Neural cell (in vitro differentiated cells): ENCODE measurements around the gene UBL3. TPM values are rescaled to one million over a fixed set of nuclear protein-coding genes. Genes with fewer than 3 reads are reported as not detected.

ENCODE experiments used
- H2AFZ ChIP-seq: fragments of 200-600, 300-800 bp; sonication (generic), shearing (Covaris generic); 2 replicates; pipeline ENCODE4 v1.6.0; 2014; ENCODE audit warnings: low read depth, mild to moderate bottlenecking, antibody characterized with exemption, low read length, moderate library complexity
- H3F3A ChIP-seq: fragments of 200-600 bp; shearing (Covaris generic); 2 replicates; pipeline ENCODE4 v1.6.1; 2016; ENCODE audit warnings: mild to moderate bottlenecking, moderate library complexity, mixed read lengths, antibody characterized with exemption, low read length; ENCODE audit not compliant: insufficient read depth, poor library complexity, severe bottlenecking
- H3K27ac ChIP-seq: fragments of 200-600, 300-800 bp; sonication (generic), shearing (Covaris generic); 2 replicates; pipeline ENCODE4 v1.5.1; 2014; ENCODE audit warnings: mild to moderate bottlenecking, low read length, moderate library complexity
- H3K27me3 ChIP-seq: fragments of 300-800, 200-600 bp; sonication (generic), shearing (Covaris generic); 2 replicates; pipeline ENCODE4 v1.6.0; 2014; ENCODE audit warnings: mild to moderate bottlenecking, low read depth, low read length, moderate library complexity; ENCODE audit not compliant: insufficient read depth
- H3K36me3 ChIP-seq: fragments of 300-800, 200-600 bp; sonication (generic), shearing (Covaris generic); 2 replicates; pipeline ENCODE4 v1.5.1; 2014; ENCODE audit warnings: mild to moderate bottlenecking, antibody characterized with exemption, low read length, moderate library complexity; ENCODE audit not compliant: insufficient read depth
- H3K4me2 ChIP-seq: fragments of 300-800, 200-600 bp; sonication (generic), shearing (Covaris generic); 2 replicates; pipeline ENCODE4 v1.6.0; 2014; ENCODE audit warnings: mild to moderate bottlenecking, low read length
- H3K4me3 ChIP-seq: fragments of 300-800, 200-600 bp; sonication (generic), shearing (Covaris generic); 2 replicates; pipeline ENCODE4 v1.5.1; 2014; ENCODE audit warnings: mild to moderate bottlenecking, low read length, moderate library complexity
- H3K79me2 ChIP-seq: fragments of 200-600 bp; shearing (Covaris generic); replicated peaks from 2 replicates; pipeline ENCODE4 v1.6.0; 2014; ENCODE audit warnings: mild to moderate bottlenecking, low read length, moderate library complexity; ENCODE audit not compliant: insufficient read depth
- H3K9ac ChIP-seq: fragments of 300-800, 200-600 bp; sonication (generic), shearing (Covaris generic); 2 replicates; pipeline ENCODE4 v1.6.1; 2016; ENCODE audit warnings: mild to moderate bottlenecking, low read length, mixed read lengths
- H3K9me2 ChIP-seq: fragments of 200-600 bp; shearing (Covaris generic); 2 replicates; pipeline ENCODE4 v1.6.1; 2016; ENCODE audit warnings: mild to moderate bottlenecking, low read length, mixed read lengths; ENCODE audit not compliant: insufficient read depth
- H3K9me3 ChIP-seq: fragments of 200-600, 300-800 bp; sonication (generic), shearing (Covaris generic); 2 replicates; pipeline ENCODE4 v1.6.1; 2016; ENCODE audit warnings: mild to moderate bottlenecking, mixed run types, low read length, moderate library complexity, mixed read lengths
- H4K20me1 ChIP-seq: fragments of 200-600 bp; shearing (Covaris generic); 2 replicates; pipeline ENCODE4 v1.6.1; 2016; ENCODE audit warnings: mild to moderate bottlenecking, mixed run types; ENCODE audit not compliant: insufficient read depth
- CTCF ChIP-seq: fragments of 450-650 bp; IDR thresholded peaks from 2 replicates; pipeline ENCODE4 v1.5.1; 2014; ENCODE audit warnings: antibody characterized with exemption, mild to moderate bottlenecking, moderate library complexity; ENCODE audit not compliant: poor library complexity, severe bottlenecking
- EP300 ChIP-seq: fragments of 450-650 bp; conservative IDR thresholded peaks from 2 replicates; pipeline ENCODE4 v1.6.1; 2014; ENCODE audit warnings: antibody characterized with exemption, mild to moderate bottlenecking, moderate library complexity; ENCODE audit not compliant: poor library complexity, severe bottlenecking
- EZH2 ChIP-seq: fragments of 200-600, 300-800 bp; shearing (Covaris generic), sonication (generic); IDR thresholded peaks from 2 replicates; pipeline ENCODE4 v1.6.1; 2014; ENCODE audit warnings: antibody characterized with exemption, low read length, borderline replicate concordance, mild to moderate bottlenecking; ENCODE audit not compliant: insufficient read depth, poor library complexity, severe bottlenecking
- MXI1 ChIP-seq: fragments of 450-650 bp; conservative IDR thresholded peaks from 2 replicates; pipeline ENCODE4 v1.6.1; 2014; ENCODE audit warnings: antibody characterized with exemption, mild to moderate bottlenecking; ENCODE audit not compliant: poor library complexity, severe bottlenecking
- POLR2AphosphoS5 ChIP-seq: IDR thresholded peaks from 2 replicates; pipeline ENCODE4 v1.6.1; 2012
- RAD21 ChIP-seq: fragments of 450-650 bp; conservative IDR thresholded peaks from 2 replicates; pipeline ENCODE4 v1.6.1; 2014; ENCODE audit warnings: antibody characterized with exemption, mild to moderate bottlenecking, moderate library complexity
- SMC3 ChIP-seq: fragments of 450-650 bp; conservative IDR thresholded peaks from 2 replicates; pipeline ENCODE4 v1.6.1; 2014; ENCODE audit warnings: antibody characterized with exemption, mild to moderate bottlenecking, moderate library complexity; ENCODE audit not compliant: poor library complexity
- TAF1 ChIP-seq: IDR thresholded peaks from 2 replicates; pipeline ENCODE4 v1.6.1; 2012; ENCODE audit warnings: low read depth
- polyA plus RNA-seq: library from polyadenylated mRNA; depleted of rRNA; stranded (reverse); fragments of >200 nt; gene quantifications from 2 replicates; pipeline ENCODE4 v1.2.3, GENCODE V29; 2014
- TF ChIP-seq, protein P1 (sequence below): IDR thresholded peaks from 2 replicates; pipeline ENCODE4 v1.6.1; 2012; ENCODE audit warnings: borderline replicate concordance

Gene UBL3
- polyA plus RNA-seq, 1 donor from 2014 or later, result 35.8 TPM

- Histone ChIP-seq H3K9me3 (no peaks in the 10 kb centered on the region), H2AFZ (no peak overlapping the region), H3K4me2 (no peak overlapping the region), H3K27me3 (no peaks in the 10 kb centered on the region), H3K79me2 (no peaks in the 10 kb centered on the region), H3K4me3 (no peak overlapping the region), H3K27ac (no peak overlapping the region), H3K9ac (no peak overlapping the region), H3K36me3 (no peaks in the 10 kb centered on the region), H3F3A (no peaks in the 10 kb centered on the region), H3K9me2 (no peaks in the 10 kb centered on the region), H4K20me1 (no peaks in the 10 kb centered on the region)
- no peak for TF ChIP-seq EP300
- TF ChIP-seq EZH2, result no peak
- TF ChIP-seq, protein P1, sequence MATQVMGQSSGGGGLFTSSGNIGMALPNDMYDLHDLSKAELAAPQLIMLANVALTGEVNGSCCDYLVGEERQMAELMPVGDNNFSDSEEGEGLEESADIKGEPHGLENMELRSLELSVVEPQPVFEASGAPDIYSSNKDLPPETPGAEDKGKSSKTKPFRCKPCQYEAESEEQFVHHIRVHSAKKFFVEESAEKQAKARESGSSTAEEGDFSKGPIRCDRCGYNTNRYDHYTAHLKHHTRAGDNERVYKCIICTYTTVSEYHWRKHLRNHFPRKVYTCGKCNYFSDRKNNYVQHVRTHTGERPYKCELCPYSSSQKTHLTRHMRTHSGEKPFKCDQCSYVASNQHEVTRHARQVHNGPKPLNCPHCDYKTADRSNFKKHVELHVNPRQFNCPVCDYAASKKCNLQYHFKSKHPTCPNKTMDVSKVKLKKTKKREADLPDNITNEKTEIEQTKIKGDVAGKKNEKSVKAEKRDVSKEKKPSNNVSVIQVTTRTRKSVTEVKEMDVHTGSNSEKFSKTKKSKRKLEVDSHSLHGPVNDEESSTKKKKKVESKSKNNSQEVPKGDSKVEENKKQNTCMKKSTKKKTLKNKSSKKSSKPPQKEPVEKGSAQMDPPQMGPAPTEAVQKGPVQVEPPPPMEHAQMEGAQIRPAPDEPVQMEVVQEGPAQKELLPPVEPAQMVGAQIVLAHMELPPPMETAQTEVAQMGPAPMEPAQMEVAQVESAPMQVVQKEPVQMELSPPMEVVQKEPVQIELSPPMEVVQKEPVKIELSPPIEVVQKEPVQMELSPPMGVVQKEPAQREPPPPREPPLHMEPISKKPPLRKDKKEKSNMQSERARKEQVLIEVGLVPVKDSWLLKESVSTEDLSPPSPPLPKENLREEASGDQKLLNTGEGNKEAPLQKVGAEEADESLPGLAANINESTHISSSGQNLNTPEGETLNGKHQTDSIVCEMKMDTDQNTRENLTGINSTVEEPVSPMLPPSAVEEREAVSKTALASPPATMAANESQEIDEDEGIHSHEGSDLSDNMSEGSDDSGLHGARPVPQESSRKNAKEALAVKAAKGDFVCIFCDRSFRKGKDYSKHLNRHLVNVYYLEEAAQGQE, result no peak
- no peak for TF ChIP-seq SMC3
- no peak for TF ChIP-seq CTCF
- TF ChIP-seq TAF1, result no peak
- no peak for TF ChIP-seq POLR2AphosphoS5
- TF ChIP-seq MXI1, result no peak
- TF ChIP-seq RAD21, result no peak
These were observed 83.4 kb downstream of the UBL3 start for GRCh38 chr13:29767006-29767405.

GRCh38 chr13:29763436-29764180 lies 86.8 kb downstream of the UBL3 start:
- no peaks in the 10 kb centered on the region for H3K36me3 ChIP-seq
- H3K9me3 ChIP-seq, result no peaks in the 10 kb centered on the region
- no peak overlapping the region for H3K4me2 ChIP-seq
- TF ChIP-seq RAD21 (no peak), EZH2 (no peak), POLR2AphosphoS5 (no peak)
- H3K4me3 ChIP-seq, result no peak overlapping the region
- H3F3A ChIP-seq, result no peaks in the 10 kb centered on the region
- no peak overlapping the region for H3K27ac ChIP-seq
- H2AFZ ChIP-seq, result no peak overlapping the region
- no peak overlapping the region for H3K9ac ChIP-seq
- H3K27me3 ChIP-seq, result no peaks in the 10 kb centered on the region
- no peaks in the 10 kb centered on the region for H3K79me2 ChIP-seq
- H4K20me1 ChIP-seq, result no peaks in the 10 kb centered on the region
- no peaks in the 10 kb centered on the region for H3K9me2 ChIP-seq
